Left ventricle myocardium inferior (tissue), 1 donor: Measurements from ENCODE around the gene KLHL29. TPM values are rescaled to one million over a fixed set of nuclear protein-coding genes. Genes with fewer than 3 reads are reported as not detected.

Experiments used
- DNase-seq: peaks from one replicate; pipeline ENCODE4 v3.0.0-alpha.2; 2020
- H3K27ac ChIP-seq: fragments of 200-600 bp; replicated peaks from 2 replicates; pipeline ENCODE4 v1.8.0; 2021
- H3K27me3 ChIP-seq: fragments of 200-600 bp; 2 replicates; pipeline ENCODE4 v1.8.0; 2021; ENCODE audit warnings: low read depth
- H3K36me3 ChIP-seq: fragments of 200-600 bp; 2 replicates; pipeline ENCODE4 v1.8.0; 2021
- H3K4me1 ChIP-seq: fragments of 200-600 bp; 2 replicates; pipeline ENCODE4 v1.8.0; 2021
- H3K4me3 ChIP-seq: fragments of 200-600 bp; 2 replicates; pipeline ENCODE4 v1.8.0; 2021; ENCODE audit warnings: mild to moderate bottlenecking, moderate library complexity
- H3K9me3 ChIP-seq: fragments of 200-600 bp; replicated peaks from 2 replicates; pipeline ENCODE4 v1.8.0; 2021
- CTCF ChIP-seq: fragments of 200-600 bp; IDR thresholded peaks from 2 replicates; pipeline ENCODE4 v1.8.0; 2021; ENCODE audit warnings: antibody characterized with exemption, mild to moderate bottlenecking, borderline replicate concordance
- intact Hi-C: fragments of 100-400 bp; cut with micrococcal nuclease; formaldehyde crosslinking; loops from one replicate; pipeline ENCODE4 v1.11.0; 2022
- total RNA-seq: library from RNA; stranded (reverse); fragmentation: NEBNext Ultra II Directional; extraction: Animal tissue kit (Norgen Biotek cat#: 25700); gene quantifications from one replicate; pipeline ENCODE4 v1.2.1, GENCODE V29; 2021
- donor health status: DM: no; HTN: yes; CAD: no; lungs with severe emphysema.

KLHL29 gene
- total RNA-seq, 1 donor from 2014 or later, result 1.1 TPM

GRCh38 chr2:23574919-23575654 is 190.1 kb downstream of the KLHL29 start:
- H3K9me3 ChIP-seq, result no peaks in the 10 kb centered on the region
- no peaks in the 10 kb centered on the region for H3K36me3 ChIP-seq
- no peak for TF ChIP-seq CTCF
- no peak overlapping the region for H3K27ac ChIP-seq
- peaks cover 9% of the 10 kb centered on the region for H3K4me1 ChIP-seq
- intact Hi-C loops, result no loop called here
- no peak for DNase-seq
- H3K27me3 ChIP-seq, result no peaks in the 10 kb centered on the region
- H3K4me3 ChIP-seq, result no peak overlapping the region

- Histone ChIP-seq H3K9me3 (no peaks in the 10 kb centered on the region), H3K4me1 (no peaks in the 10 kb centered on the region), H3K27ac (no peak overlapping the region), H3K4me3 (no peak overlapping the region), H3K27me3 (no peaks in the 10 kb centered on the region), H3K36me3 (no peaks in the 10 kb centered on the region)
- no peak for DNase-seq
- intact Hi-C loops, result no loop called here
- TF ChIP-seq CTCF, result no peak
Measured at GRCh38 chr2:23578964-23579671, 194.1 kb downstream of the KLHL29 start.

- H3K4me3 ChIP-seq, result no peak overlapping the region
- TF ChIP-seq CTCF, result no peak
- H3K4me1 ChIP-seq, result no peaks in the 10 kb centered on the region
- intact Hi-C loops, result no loop called here
- H3K36me3 ChIP-seq, result no peaks in the 10 kb centered on the region
- DNase-seq, result no peak
- no peaks in the 10 kb centered on the region for H3K27me3 ChIP-seq
- no peak overlapping the region for H3K27ac ChIP-seq
- H3K9me3 ChIP-seq, result no peaks in the 10 kb centered on the region
Measured at GRCh38 chr2:23579674-23580073, 194.7 kb downstream of the KLHL29 start.

GRCh38 chr2:23583467-23583866 is 198.5 kb downstream of the KLHL29 start:
- Histone ChIP-seq H3K36me3 (no peaks in the 10 kb centered on the region), H3K9me3 (no peaks in the 10 kb centered on the region), H3K4me3 (no peak overlapping the region), H3K4me1 (no peaks in the 10 kb centered on the region), H3K27me3 (no peaks in the 10 kb centered on the region), H3K27ac (no peak overlapping the region)
- intact Hi-C loops, result no loop called here
- no peak for DNase-seq
- TF ChIP-seq CTCF, result no peak

GRCh38 chr2:23584054-23584745 is 199.2 kb downstream of the KLHL29 start:
- intact Hi-C loops, result no loop called here

More at GRCh38 chr2:23584054-23584745, 199.2 kb downstream of the KLHL29 start:
- no peak overlapping the region for H3K27ac ChIP-seq
- no peaks in the 10 kb centered on the region for H3K9me3 ChIP-seq
- no peak overlapping the region for H3K4me3 ChIP-seq
- no peak for DNase-seq
- H3K4me1 ChIP-seq, result peaks cover 4% of the 10 kb centered on the region
- no peaks in the 10 kb centered on the region for H3K36me3 ChIP-seq
- TF ChIP-seq CTCF, result no peak
- H3K27me3 ChIP-seq, result no peaks in the 10 kb centered on the region
